Gastroesophageal sphincter (tissue), 4 donors: ENCODE measurements around the gene ZNF300. TPM values are rescaled to one million over a fixed set of nuclear protein-coding genes. Genes with fewer than 3 reads are reported as not detected.
"Not testable (repeated sequence)": the region's sequence is repeated elsewhere in the genome, so short reads cannot be mapped to it uniquely, and the experiment has no call there.

Experiments used
- ATAC-seq: fragments of 150-250 bp; one replicate; pipeline ENCODE4 v1.9.1; 2016; ENCODE audit warnings: mild to moderate bottlenecking, moderate library complexity
- H3K27ac ChIP-seq, 4 donors: fragments of 200-600 bp; sonication (generic) in 3 of 4; 1 replicate in 3 of 4; 2 replicates in 1 of 4; pipeline ENCODE4 v1.5.1; 2016 to 2019
- H3K27me3 ChIP-seq: fragments of 200-600 bp; sonication (generic); one replicate; pipeline ENCODE4 v1.5.1; 2019
- H3K36me3 ChIP-seq, 2 donors: fragments of 200-600 bp; sonication (generic); one replicate each; pipeline ENCODE4 v1.5.1; 2019; ENCODE audit warnings: control low read depth in 1 of 2
- H3K4me1 ChIP-seq, 3 donors: fragments of 200-600 bp; sonication (generic); 1 replicate in 2 of 3; 2 replicates in 1 of 3; pipeline ENCODE4 v1.5.1; 2016 to 2019; ENCODE audit warnings: control low read depth in 2 of 3
- H3K4me3 ChIP-seq, 2 donors: fragments of 200-600 bp; sonication (generic); one replicate each; pipeline ENCODE4 v1.5.1; 2019; ENCODE audit warnings: mild to moderate bottlenecking in 1 of 2, moderate library complexity in 1 of 2
- H3K9me3 ChIP-seq, 3 donors: fragments of 200-600 bp; sonication (generic); one replicate each; pipeline ENCODE4 v1.5.1; 2017 to 2019; ENCODE audit warnings: control low read depth in 2 of 3
- EP300 ChIP-seq: sonication (generic); formaldehyde crosslinking; IDR thresholded peaks from one replicate; pipeline ENCODE4 v1.6.1; 2017; ENCODE audit warnings: antibody characterized with exemption, mild to moderate bottlenecking
- POLR2A ChIP-seq, 2 donors: fragments of 450-650 bp; IDR thresholded peaks; one replicate each; pipeline ENCODE4 v1.6.1; 2017; ENCODE audit warnings: antibody characterized with exemption in 2 of 2, mild to moderate bottlenecking in 2 of 2, moderate library complexity in 1 of 2
- POLR2AphosphoS5 ChIP-seq: sonication (generic); formaldehyde crosslinking; IDR thresholded peaks from one replicate; pipeline ENCODE4 v1.6.1; 2017; ENCODE audit warnings: antibody characterized with exemption
- WGBS, 2 donors: methylation state at CpG; one replicate each; pipeline ENCODE4 v1.1.5; 2018; ENCODE audit warnings: low coverage in 1 of 2; 5-methylcytosine and 5-hydroxymethylcytosine counted together
- total RNA-seq, 4 donors: library from RNA; depleted of rRNA; stranded (reverse); fragments of >200 nt; gene quantifications; one replicate each; pipeline ENCODE4 v1.1.0, GENCODE V29; 2016
- TF ChIP-seq, protein P1 (sequence below), 4 experiments: fragments of 200-600 bp in 2 of 4; fragments of 450-650 bp in 2 of 4; sonication (generic) in 1 of 4; IDR thresholded peaks; one replicate each; pipeline ENCODE4 v1.5.1; 2017 to 2019; ENCODE audit warnings: antibody characterized with exemption in 4 of 4, mild to moderate bottlenecking in 2 of 4, moderate library complexity in 2 of 4

ZNF300 gene
- total RNA-seq, 4 donors from 2014 or later = 1.7 to 6.5 (median 2.8) TPM

DNA sequence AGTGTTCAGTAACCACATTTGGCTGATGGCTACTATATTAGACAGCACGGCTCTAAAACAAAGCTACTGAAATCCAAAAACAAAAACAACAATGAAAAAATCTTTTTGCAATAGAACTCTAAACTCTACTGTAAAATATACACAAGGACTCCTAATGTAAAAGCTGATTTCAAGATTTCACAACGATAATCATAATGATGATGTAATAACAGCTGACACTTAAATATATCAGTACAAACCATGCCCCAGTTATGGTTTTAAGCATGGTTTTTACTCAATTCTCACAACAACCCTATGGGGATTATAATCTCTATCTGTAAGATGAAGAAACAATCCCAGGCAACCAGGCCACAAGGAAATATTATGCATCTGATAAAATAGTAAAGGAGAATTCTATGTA lies 3.3 kb downstream of the ZNF300 start:
- ATAC-seq = no peak
- no peak overlapping the region for H3K4me3 ChIP-seq
- 86 to 92% methylated on average over 2 of the region's 2 CpGs for WGBS, 2 donors
- H3K27ac ChIP-seq = no peak overlapping the region
- H3K9me3 ChIP-seq = peaks cover 2 to 89% (median 10%) of the 10 kb centered on the region in 3 donors
- TF ChIP-seq, protein P1, sequence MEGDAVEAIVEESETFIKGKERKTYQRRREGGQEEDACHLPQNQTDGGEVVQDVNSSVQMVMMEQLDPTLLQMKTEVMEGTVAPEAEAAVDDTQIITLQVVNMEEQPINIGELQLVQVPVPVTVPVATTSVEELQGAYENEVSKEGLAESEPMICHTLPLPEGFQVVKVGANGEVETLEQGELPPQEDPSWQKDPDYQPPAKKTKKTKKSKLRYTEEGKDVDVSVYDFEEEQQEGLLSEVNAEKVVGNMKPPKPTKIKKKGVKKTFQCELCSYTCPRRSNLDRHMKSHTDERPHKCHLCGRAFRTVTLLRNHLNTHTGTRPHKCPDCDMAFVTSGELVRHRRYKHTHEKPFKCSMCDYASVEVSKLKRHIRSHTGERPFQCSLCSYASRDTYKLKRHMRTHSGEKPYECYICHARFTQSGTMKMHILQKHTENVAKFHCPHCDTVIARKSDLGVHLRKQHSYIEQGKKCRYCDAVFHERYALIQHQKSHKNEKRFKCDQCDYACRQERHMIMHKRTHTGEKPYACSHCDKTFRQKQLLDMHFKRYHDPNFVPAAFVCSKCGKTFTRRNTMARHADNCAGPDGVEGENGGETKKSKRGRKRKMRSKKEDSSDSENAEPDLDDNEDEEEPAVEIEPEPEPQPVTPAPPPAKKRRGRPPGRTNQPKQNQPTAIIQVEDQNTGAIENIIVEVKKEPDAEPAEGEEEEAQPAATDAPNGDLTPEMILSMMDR (IDR thresholded peaks at IDR 0.05) = no peak
- no peak for TF ChIP-seq EP300
- no peak for TF ChIP-seq POLR2AphosphoS5
- TF ChIP-seq POLR2A (IDR thresholded peaks at IDR 0.05) = no peak
- peaks cover 0 to 5% (median 0%) of the 10 kb centered on the region in 3 donors for H3K4me1 ChIP-seq
- H3K36me3 ChIP-seq = peaks cover 0 to 69% of the 10 kb centered on the region in 2 donors
- H3K27me3 ChIP-seq = no peaks in the 10 kb centered on the region

- Histone ChIP-seq H3K27me3 (no peaks in the 10 kb centered on the region), H3K9me3 (peaks cover 7 to 100% (median 10%) of the 10 kb centered on the region in 3 donors), H3K36me3 (peaks cover 2 to 54% of the 10 kb centered on the region in 2 donors), H3K4me3 (no peak overlapping the region), H3K4me1 (no peaks in the 10 kb centered on the region), H3K27ac (no peak overlapping the region)
- WGBS, 2 donors = 88 to 94% methylated on average over 7 to 8 of the region's 8 CpGs
- no peak for TF ChIP-seq EP300
- TF ChIP-seq, protein P1 (IDR thresholded peaks at IDR 0.05) = no peak
- ATAC-seq = no peak
Observed at GRCh38 chr5:150895431-150896428, 9.1 kb downstream of the ZNF300 start.

DNA sequence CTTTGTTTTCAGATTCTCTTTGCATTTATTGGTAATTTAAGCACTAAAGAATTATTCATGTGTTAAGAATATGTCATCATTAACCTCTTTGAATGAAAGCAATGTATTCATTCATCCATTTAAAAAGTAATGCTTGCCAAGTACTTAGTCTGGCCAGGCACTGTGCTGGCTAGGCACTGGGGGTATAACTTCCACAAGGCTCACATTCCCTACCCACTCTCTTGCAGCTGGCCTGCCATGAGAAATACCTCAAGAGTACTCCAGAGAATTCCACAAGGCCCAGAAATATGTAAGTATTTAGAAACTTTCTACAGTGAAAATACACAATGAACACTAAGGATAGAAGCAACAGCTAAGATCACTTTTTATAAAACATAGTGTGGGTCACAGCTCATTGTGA lies 25.4 kb downstream of the ZNF300 start:
- H3K36me3 ChIP-seq = no peaks in the 10 kb centered on the region
- TF ChIP-seq EP300 (no peak), POLR2A (IDR thresholded peaks at IDR 0.05) (no peak), POLR2AphosphoS5 (no peak)
- TF ChIP-seq, protein P1 (IDR thresholded peaks at IDR 0.05) = no peak
- ATAC-seq = no peak
- H3K27me3 ChIP-seq = no peaks in the 10 kb centered on the region
- no peak overlapping the region for H3K27ac ChIP-seq
- H3K9me3 ChIP-seq = peaks cover 0 to 80% (median 0%) of the 10 kb centered on the region in 3 donors
- H3K4me1 ChIP-seq = no peaks in the 10 kb centered on the region
- H3K4me3 ChIP-seq = no peak overlapping the region

DNA sequence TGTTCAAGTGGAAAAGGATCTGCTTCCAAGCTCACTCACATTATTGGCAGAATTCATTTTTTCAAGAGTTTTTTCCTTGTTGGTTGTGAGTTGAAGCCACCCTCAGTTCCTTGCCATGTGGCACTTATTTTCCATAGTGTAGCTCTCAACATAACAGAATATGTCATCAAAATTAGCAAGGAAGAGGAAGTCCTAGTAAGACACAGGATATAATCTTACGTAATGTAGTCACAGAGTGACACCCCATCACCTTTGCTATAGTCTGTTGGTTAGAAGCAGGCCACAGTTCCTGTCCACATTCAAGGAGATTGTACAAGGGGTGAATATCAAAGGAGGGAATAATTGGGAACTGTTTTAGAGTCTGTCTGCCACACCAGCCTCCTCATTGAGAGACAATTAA lies 42.7 kb downstream of the ZNF300 start:
- ATAC-seq = no peak
- 69 to 100% methylated on average over 1 of the region's 1 CpG for WGBS, 2 donors

GRCh38 chr5:150860246-150860821 lies 44.4 kb downstream of the ZNF300 start:
- WGBS, 2 donors = 54 to 81% methylated on average over 2 of the region's 2 CpGs
- Histone ChIP-seq H3K36me3 (no peaks in the 10 kb centered on the region), H3K27me3 (no peaks in the 10 kb centered on the region), H3K9me3 (peaks cover 0 to 27% (median 0%) of the 10 kb centered on the region in 3 donors), H3K4me1 (no peaks in the 10 kb centered on the region), H3K4me3 (no peak overlapping the region), H3K27ac (no peak overlapping the region)
- TF ChIP-seq, protein P1 (IDR thresholded peaks at IDR 0.05) = no peak
- TF ChIP-seq POLR2AphosphoS5 (no peak), EP300 (no peak), POLR2A (IDR thresholded peaks at IDR 0.05) (no peak)
- no peak for ATAC-seq

More for the DNA sequence above, 42.7 kb downstream of the ZNF300 start:
- H3K36me3 ChIP-seq = no peaks in the 10 kb centered on the region
- no peak overlapping the region for H3K27ac ChIP-seq
- H3K9me3 ChIP-seq = peaks cover 0 to 43% (median 0%) of the 10 kb centered on the region in 3 donors
- no peak overlapping the region for H3K4me3 ChIP-seq
- TF ChIP-seq POLR2A (IDR thresholded peaks at IDR 0.05) (no peak), EP300 (no peak)
- no peaks in the 10 kb centered on the region for H3K27me3 ChIP-seq
- H3K4me1 ChIP-seq = no peaks in the 10 kb centered on the region

- not testable (repeated sequence) for H3K4me3 ChIP-seq, H3K36me3 ChIP-seq, H3K27me3 ChIP-seq, H3K4me1 ChIP-seq, H3K9me3 ChIP-seq, ATAC-seq, H3K27ac ChIP-seq
- WGBS, 2 donors = 71 to 81% methylated on average over 3 of the region's 3 CpGs
Observed at GRCh38 chr5:150856700-150857099, 48.1 kb downstream of the ZNF300 start.
